ENCODE measurements around the gene CARHSP1.

- TF ChIP-seq CTCF (IDR thresholded peaks at IDR 0.05 in 4 of 5, conservative IDR thresholded peaks at IDR 0.05 in 1 of 5): no peak
- no peak for TF ChIP-seq POLR2A (IDR thresholded peaks at IDR 0.05)
Observed at GRCh38 chr16:8903004-8903403, 34.2 kb upstream of the CARHSP1 start.
